ENCODE data around the gene CREB5.

CREB5 gene

DNA sequence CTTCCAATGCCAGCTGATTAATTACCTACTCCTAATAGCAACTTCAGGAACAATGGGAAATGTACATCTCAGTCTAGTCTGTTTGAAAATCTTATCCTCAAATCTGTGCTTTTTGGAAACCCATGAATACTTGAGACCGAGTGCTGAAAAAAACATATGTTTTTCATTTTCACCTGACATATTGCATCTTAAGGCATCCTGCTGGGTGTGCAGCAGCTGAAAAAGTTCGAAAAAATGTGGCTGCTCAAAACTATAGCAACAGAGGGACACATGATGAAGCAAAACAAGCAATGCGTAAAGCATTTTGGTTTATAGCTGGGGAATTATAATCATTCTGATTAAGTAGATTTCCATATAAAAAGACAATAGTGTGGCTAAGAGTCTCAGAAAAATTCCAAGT is 218.0 kb downstream of the CREB5 start:
- TF ChIP-seq, protein P1, sequence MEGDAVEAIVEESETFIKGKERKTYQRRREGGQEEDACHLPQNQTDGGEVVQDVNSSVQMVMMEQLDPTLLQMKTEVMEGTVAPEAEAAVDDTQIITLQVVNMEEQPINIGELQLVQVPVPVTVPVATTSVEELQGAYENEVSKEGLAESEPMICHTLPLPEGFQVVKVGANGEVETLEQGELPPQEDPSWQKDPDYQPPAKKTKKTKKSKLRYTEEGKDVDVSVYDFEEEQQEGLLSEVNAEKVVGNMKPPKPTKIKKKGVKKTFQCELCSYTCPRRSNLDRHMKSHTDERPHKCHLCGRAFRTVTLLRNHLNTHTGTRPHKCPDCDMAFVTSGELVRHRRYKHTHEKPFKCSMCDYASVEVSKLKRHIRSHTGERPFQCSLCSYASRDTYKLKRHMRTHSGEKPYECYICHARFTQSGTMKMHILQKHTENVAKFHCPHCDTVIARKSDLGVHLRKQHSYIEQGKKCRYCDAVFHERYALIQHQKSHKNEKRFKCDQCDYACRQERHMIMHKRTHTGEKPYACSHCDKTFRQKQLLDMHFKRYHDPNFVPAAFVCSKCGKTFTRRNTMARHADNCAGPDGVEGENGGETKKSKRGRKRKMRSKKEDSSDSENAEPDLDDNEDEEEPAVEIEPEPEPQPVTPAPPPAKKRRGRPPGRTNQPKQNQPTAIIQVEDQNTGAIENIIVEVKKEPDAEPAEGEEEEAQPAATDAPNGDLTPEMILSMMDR (conservative IDR thresholded peaks at IDR 0.05; ENCODE audit: low read length) = no peak
- DNase-seq (ENCODE audit: low read depth) = peak; percentile 64
- H3K4me3 ChIP-seq (ENCODE audit: low read length) = no peak overlapping the region

DNA sequence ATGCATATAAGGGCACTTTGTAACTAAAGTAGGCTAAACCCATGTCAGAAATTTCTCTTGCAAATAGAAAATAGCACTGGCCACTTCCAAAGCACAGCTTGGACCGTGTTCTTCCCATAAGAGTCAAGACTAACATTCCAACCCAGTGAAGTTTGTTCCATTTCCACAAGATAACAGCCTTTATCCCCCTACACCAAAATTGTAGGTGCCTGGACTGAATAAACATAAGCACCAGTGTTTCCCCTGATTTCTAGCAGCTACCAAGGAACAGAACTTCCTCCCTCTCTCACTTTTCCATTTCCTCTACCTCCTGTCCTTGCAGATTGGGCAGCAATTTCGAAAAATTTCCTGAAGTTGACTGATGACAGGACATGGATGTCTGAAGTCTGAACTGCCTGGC is 219.7 kb downstream of the CREB5 start:
- TF ChIP-seq, protein P1 (conservative IDR thresholded peaks at IDR 0.05; ENCODE audit: low read length) = no peak
- no peak overlapping the region for H3K4me3 ChIP-seq (ENCODE audit: low read length)
- DNase-seq (ENCODE audit: low read depth) = no peak

DNA sequence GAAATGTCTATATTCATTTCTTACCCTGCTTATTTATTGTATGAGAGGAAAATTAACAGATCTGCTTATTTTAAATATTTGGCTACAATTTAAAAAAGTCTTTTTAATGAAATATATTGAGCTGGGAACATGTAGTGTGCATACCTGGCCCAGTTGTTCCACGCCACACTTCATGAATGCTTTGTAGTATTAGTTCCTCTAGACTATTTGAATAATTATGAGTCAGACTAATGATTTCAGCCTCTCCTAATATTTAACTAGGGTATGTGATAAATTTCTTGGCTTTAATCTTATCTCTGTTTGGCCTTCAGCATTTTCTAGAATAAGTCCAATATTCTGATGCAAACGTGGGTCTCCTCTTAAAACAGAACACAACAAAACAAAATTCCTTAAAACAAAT is 226.6 kb downstream of the CREB5 start:
- DNase-seq (ENCODE audit: low read depth) = no peak
- no peak overlapping the region for H3K4me3 ChIP-seq (ENCODE audit: low read length)
- TF ChIP-seq, protein P1 (conservative IDR thresholded peaks at IDR 0.05; ENCODE audit: low read length) = no peak

DNA sequence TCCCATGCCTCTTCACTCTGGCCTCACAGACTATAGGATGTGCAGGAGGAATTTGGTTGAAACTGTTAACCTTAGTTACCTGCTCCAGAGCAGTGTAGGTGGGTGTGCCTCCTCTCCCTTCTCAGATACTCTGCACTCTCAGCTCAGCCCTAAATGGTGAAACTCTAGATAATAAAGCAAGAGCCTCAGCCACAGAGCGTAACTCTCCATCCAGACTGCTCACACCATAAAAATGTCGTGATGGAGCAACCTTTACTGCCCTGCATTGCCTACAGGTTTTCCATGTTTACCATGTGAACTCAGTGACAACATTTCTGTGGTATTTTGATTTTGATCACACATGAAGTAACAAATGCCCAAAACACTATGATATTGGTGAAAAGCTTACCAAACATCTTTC is 227.7 kb downstream of the CREB5 start:
- H3K4me3 ChIP-seq (ENCODE audit: low read length) = no peak overlapping the region
- DNase-seq (ENCODE audit: low read depth) = no peak
- TF ChIP-seq, protein P1 (conservative IDR thresholded peaks at IDR 0.05; ENCODE audit: low read length) = no peak

DNA sequence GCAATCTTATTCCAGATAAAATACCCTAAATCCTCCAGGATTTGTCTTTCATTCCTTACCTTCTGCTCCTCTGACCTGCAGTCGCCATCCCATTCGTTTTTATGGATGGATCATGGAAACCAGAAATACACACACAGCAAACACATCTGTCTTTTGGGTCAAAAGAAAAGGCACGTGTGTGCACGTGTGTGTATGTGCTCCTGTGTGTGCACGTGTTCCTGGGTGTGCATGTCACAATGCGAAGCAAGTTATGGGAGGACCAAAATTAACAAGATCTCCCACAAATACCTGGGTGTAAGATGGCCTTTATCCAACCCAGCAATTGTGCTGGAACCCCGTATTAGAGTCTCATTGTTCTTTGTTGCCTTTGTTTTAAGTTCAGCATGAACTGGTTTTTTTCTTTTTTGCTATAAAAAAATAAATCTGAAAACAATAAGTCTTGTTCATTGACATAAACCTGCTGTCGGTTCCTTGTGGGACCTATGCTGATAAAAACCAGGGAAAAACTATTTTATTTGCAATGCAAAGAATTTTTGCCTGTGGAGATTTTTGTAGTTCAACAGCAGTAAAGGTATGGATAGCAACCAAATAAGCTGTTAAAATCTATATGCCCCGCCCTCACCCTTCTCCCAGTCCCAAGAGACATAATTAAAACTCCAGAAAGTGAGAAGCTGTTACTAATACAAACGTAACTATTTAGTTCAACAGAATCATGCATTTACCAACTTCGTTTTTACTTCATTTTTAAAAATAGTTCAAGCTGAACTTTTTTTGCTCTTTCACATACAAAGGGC is 229.6 kb downstream of the CREB5 start:
- H3K4me3 ChIP-seq (ENCODE audit: low read length) = no peak overlapping the region
- DNase-seq (ENCODE audit: low read depth) = no peak
- TF ChIP-seq, protein P1 (conservative IDR thresholded peaks at IDR 0.05; ENCODE audit: low read length) = no peak

DNA sequence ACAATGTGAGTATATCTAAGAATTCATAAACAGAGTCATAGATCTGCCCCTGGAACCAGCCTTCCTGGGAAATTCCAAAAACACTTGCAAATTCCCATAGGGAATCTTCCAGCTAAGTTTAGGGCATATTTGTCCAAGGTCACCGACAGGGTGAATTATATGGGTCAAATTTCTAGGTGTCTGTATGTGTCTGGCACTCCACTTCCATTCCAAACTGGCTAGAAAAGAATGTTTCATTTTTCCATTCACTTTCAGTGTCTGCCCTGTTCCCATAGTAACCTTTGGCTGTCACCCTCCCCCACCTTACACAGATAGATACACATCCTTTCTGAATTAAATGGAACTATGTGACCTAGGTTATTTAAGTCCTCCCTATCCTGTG is 230.9 kb downstream of the CREB5 start:
- DNase-seq (ENCODE audit: low read depth) = peak; percentile 24
- H3K4me3 ChIP-seq (ENCODE audit: low read length) = no peak overlapping the region
- TF ChIP-seq, protein P1 (conservative IDR thresholded peaks at IDR 0.05; ENCODE audit: low read length) = no peak

DNA sequence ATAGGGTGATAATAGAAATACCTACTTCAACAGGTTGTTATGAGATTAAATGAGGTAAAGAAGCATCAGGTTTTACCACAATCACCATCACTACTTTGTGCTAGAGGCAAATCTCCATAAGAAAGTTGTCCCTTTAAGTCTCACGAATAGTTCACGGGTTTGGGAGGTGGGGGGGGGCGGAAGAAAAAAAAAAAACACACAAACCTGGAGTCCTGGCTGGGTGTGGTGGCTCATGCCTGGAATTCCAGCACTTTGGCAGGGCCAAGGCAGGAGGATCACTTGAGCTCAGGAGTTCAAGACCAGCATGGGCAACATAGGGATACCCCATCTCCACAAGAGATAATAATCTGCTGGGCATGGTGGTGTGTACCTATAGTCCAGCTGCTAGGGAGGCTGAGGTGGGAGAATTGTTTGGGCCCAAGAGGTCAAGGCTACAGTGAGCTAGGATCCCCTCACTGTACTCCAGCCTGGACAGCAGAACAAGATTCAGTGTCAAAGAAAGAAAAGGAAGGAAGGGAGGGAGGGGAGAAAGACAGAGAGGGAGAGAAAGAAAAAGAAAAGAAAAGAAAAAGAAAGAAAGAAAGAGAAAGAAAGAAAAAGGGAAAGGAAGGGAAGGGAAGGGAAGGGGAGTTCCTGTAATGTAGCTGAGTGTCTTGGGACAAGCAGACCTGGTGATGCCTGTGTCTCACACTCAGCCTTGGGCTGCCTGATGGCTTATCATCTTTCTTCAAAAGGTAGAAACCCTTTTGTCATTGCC is 231.4 kb downstream of the CREB5 start:
- TF ChIP-seq, protein P1 (conservative IDR thresholded peaks at IDR 0.05; ENCODE audit: low read length) = no peak
- no peak for DNase-seq (ENCODE audit: low read depth)
- no peak overlapping the region for H3K4me3 ChIP-seq (ENCODE audit: low read length)
